Activated effector memory CD4-positive, alpha-beta T cell treated with anti-CD3 and anti-CD28 coated beads, Interleukin-2, amount 50 U/mL, for 16 hours (primary cell): Measurements from ENCODE around the gene KRT80.
A peak's percentile ranks its signal among the peaks of the same experiment; 100 is the strongest.

Experiments
- DNase-seq: peaks from one replicate; pipeline ENCODE4 v3.0.0-alpha.2; 2020

Gene KRT80

DNA sequence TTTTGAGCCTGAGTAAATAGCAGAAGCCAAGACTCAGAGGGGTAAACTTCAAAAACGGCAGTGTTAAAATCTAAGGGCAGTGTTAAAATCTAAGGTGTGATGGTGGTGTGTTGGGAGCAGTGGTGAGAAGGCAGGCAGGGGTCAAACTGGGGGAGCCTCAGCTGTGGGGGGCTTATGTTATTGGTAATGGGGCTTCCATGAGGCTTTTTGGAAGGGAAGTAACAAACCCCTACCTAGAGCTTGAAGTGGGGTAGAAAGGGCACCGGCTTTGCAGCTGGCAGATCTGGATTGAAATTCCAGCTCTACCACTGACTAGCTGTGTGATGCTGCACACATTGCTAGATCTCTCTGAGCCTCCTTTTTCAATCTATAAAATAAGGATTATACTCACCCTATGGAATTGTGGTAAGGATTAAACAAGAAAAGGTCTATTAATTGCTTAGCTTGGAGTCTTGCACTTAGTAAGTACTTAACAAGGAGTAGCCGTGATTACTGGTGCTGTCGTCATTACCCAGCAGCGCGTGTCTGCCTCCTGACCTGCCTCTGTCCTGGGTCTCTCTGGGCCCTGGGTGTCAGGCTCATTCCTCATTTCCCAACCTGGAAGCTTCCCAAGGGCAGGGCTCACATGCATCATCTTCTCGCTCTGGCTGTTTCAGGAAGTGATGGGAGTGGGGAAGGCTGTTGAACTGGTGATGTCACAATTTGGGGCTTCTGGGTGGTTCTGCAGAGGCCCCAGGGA lies 18.5 kb upstream of the KRT80 start:
- DNase-seq: no peak

DNA sequence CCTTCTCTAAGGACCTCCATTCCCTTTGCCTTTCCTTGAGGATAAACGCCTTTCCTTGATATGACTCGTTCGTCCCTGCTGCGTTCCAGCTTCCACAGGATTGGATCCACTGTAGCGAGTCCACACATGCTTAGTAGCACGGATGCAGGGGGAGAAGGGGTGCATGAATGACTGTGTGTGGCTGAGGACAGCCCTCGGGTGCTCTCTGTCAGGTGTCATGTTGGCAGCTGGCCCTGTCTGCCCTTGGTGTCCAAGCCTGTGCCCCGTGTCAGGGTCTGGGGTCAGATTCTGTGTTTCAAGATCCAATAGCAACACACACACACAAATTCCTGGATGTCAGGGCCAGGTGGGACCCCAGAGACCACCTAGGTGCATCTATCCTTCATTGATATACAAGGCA lies 17.5 kb upstream of the KRT80 start:
- no peak for DNase-seq

DNA sequence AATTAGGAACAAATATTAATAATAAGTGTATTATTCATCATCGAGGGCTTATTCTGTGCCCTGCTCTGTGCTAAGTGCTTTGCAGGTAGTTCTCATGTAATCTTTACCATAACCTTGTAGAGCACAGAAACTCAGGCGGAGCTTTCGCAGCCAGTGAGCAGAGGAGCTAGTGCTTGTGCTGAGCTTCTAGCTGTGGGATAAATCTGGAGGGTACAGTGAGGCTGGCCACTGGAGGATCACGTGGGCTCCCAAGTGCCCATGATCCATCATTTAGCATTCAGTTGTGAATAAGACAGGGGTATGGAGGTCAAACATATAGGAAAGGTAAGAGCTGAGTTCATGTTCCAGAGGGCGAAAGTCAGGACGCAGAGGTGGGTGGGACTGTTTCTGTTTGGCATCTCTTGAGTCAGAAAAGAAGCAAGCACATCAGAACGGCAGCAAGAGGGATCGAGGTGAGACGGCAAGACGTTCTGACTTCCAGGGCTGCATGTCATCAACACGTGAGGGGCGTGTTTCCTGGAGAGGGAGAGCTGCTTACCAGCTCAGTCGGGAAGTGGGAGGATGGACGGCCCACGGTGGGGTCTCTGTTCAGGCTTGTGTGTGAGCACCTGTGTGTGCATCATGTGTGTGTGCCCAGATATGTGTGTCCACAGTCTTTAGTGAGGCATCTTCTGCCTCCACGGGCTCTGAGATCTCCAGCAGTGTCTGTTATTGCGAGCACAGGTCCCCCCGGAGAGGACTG lies 16.8 kb upstream of the KRT80 start:
- DNase-seq: no peak

DNA sequence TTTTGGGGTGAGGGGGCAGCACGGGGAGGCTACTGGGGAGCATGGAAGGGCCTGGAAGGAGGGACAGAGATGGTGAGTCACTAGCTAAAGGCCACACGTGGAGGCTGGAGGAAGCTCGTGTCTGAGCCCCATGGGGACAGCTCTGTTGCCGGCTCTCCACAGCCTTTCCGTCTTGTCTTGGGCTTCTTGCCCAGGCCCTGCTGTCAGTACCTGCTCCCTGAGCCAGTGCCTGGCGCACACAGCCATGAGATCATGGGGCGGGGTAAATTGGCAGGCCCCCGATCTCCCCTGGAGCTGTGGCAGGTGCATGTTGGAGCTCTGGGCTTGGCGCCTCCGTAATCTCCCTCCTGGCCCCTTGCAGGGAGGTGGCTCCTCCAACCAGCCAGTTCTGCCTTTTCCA lies 16.1 kb upstream of the KRT80 start:
- no peak for DNase-seq

DNA sequence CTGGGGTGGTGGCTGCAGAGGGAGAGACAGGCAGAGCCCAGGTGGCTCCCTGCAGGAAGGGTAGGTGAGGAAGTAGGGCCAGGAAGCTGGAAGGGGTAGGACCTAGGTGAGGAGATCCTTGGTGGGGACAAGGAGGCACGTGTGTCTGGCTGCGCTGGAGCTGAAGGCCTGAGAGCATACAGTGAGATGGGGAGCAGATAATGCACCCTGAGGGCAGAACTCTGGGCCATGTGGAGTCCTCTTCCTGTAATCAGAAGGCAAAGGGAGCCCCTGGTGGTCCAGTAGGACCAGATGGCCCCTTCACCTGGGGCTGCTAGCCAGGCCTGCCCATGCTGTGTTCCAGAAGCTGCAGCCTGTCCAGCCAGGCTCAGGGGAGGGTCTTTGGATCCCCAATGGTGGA lies 15.3 kb upstream of the KRT80 start:
- no peak for DNase-seq

DNA sequence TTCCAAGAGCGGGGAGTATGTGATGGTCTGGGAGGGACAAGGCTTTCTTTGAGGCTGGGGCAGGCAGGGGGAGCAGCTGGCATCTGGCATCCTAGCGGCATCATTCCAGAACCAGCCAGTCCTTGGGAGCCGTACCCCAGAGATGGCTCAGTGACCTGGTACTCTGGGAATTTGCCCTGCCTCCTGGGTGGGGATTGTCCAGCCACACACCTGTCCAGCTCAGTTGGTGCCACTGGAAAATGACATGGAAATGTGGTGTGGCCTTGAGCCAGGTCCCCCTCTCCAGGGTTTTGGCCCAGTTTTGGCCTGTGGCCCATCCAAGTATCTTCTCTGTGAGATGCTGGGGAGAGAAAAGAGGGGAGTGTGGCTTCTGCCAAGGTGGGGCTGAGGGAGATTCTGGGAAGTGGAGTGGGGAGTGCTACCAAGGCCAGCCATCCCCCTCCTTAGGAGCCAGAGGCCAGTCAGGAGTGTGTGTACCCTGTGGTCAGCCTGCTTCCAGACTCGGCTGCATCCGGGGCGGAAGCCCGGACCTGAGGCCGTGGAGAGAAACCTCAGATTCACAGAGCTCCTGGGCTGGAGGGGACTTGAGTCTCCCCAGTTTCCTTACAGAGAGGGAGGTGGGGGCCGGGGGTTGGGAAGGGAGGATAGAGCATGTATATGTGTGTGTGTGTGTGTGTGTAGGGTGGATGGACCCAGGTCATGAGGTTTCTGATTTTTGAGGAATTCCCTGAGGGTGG lies 14.7 kb upstream of the KRT80 start:
- DNase-seq: peak; percentile 47

DNA sequence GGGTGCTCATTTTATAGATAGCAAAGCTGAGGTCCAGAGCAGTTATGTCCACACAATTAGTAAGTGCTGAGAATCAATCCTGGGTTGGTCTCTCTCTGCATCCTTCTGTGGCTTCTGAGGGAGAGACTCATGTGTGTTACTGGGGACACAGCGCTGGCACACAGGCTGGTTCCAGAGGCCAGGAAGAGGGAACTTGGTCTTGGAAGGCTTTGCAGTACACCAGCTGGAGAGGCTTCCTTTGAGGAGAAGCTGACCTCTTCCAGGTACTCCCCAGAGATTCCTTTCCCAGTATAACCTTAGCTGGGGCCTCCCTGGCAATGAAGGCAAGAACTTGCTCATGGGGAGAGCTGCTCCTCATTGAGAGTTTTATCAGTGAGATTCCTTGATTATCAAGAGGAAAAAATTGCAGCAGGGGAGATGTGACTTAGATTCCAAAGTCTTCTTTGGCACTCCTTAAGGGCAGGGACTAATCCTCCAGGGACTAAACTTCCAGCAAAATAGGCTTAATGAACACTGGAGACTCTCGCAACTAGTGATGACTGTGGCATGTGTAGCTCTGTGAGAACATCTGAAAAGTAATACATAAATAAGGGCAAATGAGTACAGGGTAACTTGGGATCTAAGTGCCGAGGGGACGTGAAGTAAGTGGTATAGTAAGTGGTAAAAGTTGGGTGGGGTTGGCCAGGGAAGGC lies 13.9 kb upstream of the KRT80 start:
- DNase-seq: peak; percentile 9

DNA sequence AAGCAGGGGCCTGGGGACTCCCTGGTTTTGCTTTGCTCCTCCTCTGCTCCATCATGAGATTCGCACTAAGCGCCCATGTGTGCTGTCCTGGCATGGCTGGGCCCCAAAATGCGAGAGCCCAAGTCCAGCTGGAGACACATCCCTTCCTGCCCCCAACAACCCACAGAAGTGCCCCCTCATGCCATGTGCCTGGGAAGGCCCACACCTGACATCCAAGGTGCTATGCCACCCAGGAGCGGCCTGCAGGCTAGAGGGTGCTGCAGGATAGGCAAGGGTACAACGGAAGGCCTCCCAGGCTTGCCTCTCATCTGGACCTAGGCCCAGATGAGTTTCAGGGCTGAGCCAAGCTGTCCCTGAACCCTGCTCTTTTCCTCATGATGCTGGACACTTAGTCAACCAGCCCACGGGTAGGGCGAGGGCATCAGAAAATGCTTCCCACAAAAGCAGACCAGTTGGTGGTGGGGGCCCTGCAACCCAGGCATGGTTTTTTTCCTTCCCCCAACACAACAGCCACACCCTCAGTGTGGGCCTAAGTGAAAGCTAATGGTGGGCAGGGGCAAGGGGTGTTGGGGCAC lies 13.2 kb upstream of the KRT80 start:
- DNase-seq: peak; percentile 16

DNA sequence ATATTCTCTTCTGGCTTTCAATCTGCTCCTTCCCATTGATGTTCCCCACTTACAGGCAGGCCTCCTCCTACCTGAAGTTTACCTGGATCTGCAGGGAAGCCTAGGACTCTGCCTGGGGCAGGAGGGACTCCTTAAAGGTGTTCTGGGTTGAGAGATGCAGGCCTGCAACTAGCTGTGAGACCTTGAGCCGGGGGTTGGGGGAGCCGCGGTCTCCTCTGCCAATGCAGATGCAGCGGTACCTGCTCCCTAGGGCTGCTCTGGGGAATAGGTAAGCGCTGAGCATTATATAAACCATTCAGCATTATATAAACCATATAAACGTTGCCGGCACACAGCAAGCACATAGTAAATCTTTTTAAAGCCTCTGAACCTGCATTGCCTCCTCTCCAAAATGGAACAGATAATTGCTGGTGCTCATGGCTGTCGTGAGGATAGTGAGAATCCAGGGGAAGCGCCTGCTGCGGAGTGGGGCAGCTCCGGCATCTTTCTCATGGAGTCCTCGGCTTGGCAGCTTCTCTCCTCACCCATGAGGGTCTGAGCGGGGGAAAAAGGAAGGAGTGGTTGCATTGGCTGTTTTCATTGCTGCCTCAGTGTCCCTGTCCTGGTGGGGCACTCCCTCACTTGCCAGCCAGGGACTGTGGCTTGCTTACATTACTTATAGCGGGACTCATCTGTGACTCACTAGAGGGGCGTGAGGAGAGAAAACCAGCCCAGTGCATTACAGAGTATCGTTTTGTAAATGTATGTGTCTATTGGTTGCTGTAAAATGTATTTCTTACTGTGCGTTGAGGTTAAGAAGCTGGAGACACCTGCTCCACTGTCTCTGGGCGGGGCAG lies 12.5 kb upstream of the KRT80 start:
- no peak for DNase-seq

DNA sequence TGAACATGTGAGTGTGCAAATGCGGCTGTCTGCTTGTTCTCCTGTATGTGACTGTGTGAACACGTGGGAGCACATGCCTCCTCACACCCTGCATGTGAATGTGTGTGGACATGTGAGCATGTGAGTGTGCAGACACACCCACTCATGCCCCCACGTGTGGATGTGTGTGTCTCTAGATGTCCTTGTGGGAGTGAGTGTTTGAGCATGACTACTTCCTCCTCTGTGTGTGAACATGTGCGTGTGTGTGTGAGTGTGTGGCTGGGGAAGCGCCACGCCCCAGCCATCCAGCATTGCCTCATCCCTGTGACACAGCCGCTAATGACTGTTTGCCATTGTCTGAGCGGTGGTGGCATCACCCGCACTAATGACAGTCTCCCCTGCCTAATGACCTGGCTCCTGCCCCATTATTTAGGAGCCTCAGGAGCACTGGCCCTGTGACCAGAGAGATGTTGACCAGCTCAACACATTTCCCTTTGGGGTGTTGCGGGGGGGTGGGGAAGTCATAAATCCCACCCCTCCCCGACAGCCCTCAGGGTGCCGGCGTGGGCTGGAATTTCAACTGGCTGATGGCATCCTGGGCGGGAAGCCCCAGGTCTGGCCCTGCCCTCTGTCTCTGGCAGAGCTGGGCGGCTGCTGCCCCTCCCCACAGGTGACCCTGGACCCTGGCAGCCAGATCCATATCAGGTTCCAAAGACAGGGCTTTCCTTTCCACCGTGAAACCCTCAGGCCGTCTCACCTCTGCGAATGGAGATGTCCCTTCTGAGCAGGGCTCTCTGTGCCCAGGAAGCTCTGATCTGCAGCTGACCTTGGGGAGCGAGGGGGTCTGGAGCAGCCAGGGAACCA lies 11.5 kb upstream of the KRT80 start:
- no peak for DNase-seq

DNA sequence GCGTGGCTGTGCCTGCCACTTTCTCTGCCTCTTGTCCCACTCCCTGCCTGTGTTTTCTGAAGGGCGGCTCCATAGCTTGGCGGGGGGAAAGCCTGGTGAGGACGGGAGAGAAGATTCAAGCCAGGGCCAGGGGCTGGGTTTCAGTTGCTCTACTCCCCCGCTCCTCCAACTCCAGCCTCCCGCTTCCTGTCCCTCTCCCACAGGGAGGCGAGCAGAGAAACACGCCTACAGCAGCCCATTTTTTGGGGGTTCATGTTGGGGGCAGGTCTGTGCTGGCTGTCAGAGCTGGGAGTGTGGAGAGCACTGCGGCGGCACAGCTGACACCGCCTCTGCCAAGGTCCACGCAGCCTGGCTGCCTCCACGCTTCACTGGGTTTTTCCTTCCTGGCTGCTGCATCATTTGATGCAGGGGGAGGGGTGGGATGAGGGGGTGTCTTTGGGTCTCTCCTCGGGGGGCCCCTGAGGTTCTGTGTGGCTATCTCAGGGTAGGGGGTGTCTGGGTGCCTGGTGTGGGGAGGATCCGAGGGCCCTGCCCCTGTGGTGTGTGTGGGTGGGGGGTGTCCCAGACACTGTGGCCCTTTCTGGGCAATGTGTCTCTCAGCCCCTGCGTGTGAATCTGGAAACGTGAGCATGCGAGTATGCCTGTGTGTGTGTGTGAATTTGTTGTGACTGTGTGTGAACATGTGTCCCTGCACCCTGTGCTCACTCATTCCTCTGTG lies 10.7 kb upstream of the KRT80 start:
- no peak for DNase-seq

DNA sequence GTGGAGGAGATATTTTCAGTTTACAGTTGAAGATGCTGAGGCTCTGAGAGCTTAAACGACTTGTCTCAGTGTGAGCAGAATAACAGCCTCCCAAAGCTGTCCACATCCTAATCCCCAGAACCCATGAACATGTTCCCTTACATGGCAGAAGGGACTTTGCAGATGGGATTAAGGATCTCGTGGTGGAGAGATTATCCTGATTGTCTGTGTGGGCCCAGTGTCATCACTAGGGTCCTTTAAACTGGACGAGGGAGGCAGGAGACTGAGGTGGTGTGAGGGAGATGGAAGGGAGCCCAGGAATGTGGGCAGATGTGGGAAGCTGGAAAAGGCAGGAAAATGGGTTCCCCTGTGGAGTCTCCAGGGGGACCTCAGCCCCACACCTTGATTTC lies 9.6 kb upstream of the KRT80 start:
- DNase-seq: no peak

DNA sequence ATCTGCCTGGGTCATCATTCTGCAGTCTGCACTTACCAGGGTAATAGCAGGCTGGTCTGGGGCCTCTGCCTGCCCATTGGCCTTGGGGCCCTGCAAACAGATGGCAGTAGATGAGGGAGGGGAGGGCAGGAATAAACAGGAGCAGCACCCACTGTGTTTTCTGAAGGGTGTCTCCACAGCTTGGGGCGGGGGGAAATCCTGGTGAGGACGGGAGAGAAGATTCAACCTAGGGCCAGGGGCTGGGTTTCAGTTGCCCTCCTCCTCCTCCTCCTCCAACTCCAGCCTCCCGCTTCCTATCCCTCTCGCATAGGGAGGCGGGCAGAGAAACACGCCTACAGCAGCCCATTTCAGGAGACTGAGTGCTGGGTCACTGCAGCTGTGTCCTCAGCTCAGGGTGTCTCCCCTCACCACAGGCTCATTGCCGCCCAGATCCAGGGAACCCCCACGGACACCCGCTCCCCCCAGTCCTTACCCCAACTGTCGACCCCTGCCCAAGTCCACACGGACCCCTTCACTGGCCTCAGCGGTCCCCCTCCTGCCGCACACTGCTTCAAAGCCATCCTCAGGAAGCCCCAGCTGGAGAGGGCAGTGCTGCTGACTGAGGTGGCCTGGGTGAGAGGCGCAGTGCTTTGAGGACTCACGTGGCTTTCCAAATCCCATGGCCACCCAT lies 9.1 kb upstream of the KRT80 start:
- no peak for DNase-seq

DNA sequence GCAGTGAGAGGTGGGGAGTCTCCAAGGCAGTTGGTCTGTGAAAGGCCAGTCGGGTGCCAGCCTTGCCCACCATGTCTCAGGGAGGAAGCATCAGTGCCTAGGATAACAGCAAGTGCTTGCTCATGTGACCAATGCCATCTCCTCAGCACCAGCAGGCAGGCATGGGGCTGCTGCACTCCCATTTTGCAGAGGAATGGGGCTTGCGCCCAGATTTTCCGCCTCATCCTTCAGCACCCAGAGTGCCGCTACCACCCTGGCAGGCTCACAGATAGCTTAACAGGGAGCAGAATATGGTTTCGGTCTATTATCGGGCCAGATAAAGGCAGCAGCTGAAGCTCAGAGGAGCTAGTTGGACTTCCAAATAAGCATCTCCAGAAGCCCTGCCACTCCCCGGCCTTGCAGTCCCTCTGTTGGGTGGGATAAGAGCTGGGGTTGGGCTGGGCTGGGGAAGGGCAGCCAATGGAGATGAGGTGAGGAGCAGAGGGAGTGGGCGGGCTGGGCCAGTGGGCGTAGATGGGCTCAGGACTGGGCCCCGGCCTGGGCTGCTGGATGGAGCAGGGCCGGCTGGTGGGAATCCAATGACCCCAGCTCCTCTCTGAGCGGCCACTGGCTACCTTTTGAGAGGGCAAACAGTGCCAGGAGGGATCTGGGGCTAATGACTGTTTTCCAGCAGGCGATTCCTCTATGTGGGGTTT lies 8.4 kb upstream of the KRT80 start:
- DNase-seq: no peak

DNA sequence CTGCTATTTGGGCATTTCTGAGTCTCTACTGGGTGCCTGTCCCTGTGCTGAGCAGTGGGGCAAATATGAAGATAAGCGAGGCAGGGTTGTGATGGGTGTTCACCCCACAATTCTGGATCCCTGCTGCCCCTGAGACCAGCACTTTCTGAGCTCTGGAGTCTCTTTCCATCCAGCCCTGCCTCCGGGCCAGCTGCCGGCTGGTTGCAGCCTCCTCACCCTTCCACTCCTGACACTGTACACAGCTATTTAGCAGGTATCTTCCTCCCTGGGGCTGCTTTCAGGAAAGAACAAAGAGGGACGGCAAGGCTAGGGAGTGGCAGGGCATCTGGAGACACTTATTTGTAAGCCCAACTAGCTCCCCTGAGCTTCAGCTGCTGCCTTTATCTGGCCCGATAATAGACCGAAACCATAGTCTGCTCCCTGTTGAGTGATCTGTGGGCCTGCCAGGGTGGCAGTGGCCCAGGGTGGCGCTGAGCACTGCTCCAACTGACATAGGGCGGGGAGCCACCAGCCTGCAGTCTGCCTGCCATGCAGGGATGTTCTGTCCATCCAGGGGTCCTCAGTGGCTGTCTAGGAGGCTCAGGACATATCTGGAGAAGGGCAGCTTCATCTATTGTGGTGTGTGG lies 7.6 kb upstream of the KRT80 start:
- DNase-seq: no peak

DNA sequence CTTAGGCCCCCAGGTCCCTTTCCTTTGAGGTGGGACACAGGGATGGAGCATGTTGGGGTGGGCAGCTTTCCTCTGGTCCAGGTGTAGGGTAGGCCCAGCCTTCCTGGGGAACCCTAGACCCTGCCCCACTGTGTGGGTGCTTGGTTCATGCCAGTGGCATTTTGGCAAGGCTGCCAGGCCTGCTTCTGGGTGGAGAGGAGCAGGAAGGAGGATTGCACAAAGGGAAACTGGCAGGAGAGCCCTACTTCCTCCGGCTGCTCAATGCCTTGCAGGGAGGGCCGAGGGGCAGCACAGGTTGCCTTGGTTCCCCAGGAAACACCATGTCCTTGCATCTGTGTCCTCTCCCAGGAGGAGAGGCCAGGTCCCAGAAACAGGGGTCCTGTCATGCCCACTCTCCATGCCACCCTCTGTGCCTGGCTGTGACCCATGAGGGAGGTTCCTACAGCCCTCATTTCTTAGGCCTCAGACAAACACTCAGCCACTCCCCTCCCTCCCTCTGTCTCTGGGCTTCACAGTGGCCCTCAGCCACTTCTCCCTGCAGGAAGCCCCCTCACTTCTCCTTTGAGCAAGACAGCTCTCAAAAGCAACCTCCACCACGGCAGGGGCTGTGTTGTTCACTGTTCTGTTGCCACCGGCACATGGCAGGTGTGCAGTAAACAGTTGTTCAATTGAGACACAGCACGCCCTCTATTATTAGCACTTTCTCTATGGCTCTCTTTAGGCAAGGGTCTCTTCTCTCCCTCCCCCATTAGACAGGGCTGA lies 6.8 kb upstream of the KRT80 start:
- DNase-seq: no peak

DNA sequence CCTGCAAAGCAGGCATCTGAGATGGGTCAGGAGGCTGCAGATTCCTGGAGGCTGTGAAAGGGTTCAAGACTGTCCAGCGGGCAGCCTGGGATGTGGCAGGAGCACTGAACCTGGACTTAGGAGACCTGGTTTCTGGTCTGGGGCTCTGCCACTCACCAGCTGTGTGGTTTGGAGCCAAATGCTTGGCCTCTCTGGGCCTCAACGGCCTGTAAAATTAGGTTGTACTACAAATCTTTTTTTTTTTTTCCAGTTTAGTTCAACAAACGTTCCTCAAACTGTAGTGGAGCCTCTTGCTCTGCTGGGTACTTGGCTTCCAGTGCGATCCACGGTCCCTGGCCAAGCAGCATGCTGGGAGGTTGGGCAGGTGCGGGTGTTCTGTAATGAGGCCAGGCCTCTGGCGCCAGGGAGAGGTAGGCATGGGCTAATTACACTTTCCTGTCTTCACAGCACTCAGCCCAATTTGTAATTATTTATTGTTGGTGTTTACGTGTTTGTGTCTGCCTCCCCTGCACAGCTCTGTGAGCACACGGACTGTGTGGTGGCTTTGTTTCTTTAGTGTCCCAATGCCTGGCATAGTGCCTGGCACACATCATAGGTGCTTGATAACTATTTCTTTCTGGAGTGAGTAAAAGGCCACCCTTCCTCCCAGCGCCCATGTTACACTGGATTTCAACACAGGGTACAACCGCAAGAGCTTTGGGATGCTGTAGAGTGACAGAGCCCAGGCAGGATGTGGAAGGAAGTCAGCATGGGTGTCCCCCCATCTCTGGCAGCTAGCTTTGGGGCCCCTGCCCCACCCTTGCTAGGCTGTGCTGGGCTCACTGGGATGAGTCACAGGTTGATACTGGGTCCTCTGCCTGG lies 5.8 kb upstream of the KRT80 start:
- DNase-seq: no peak
